ENCODE data around the gene PRADC1.
"Not testable (repeated sequence)": the region's sequence is repeated elsewhere in the genome, so short reads cannot be mapped to it uniquely, and the experiment has no call there.

The PRADC1 gene

GRCh38 chr2:73200281-73200680, 32.8 kb downstream of the PRADC1 start:
- DNase-seq: not testable (repeated sequence)

- no peak for DNase-seq
Observed at GRCh38 chr2:73197579-73197978, 35.5 kb downstream of the PRADC1 start.

- no peak for DNase-seq
Observed at GRCh38 chr2:73187549-73187948, 45.5 kb downstream of the PRADC1 start.

GRCh38 chr2:73185965-73186364, 47.1 kb downstream of the PRADC1 start:
- DNase-seq: no peak
